PC-9 (cell line): ENCODE results near the gene LMNB1. TPM values are rescaled to one million over a fixed set of nuclear protein-coding genes. Genes with fewer than 3 reads are reported as not detected.
"Not testable (repeated sequence)": the region's sequence is repeated elsewhere in the genome, so short reads cannot be mapped to it uniquely, and the experiment has no call there.

Source experiments
- BruUV-seq: library from RNA; stranded (reverse); fragments of 400-500 nt; replicated peaks from 2 replicates; lab custom pipeline; 2021; lab: Mats Ljungman, UMichigan
- CTCF ChIA-PET: fragments of 300-600 bp; sonication (Branson Sonifier 250); formaldehyde crosslinking; loops from one replicate; lab custom pipeline; 2022; ENCODE audit warnings: antibody characterized with exemption; lab: Charles Lee
- POLR2A ChIA-PET: fragments of 300-600 bp; sonication (Branson Sonifier 250); formaldehyde crosslinking; loops from one replicate; lab custom pipeline; 2022; ENCODE audit warnings: antibody characterized with exemption; ENCODE audit not compliant: unreplicated experiment; lab: Charles Lee
- DNase-seq, 2 experiments: peaks; one replicate each; pipeline versions ENCODE4 v3.0.0 to v3.0.0-alpha.2; 2015 to 2022; ENCODE audit warnings: mixed read lengths in 1 of 2
- H2AFZ ChIP-seq: fragments of 200-600 bp; sonication (generic); 2 replicates; pipeline ENCODE4 v1.8.1; 2017; ENCODE audit warnings: antibody characterized with exemption
- H3F3A ChIP-seq: fragments of 200-600 bp; sonication (generic); 2 replicates; pipeline ENCODE4 v1.8.1; 2017; ENCODE audit warnings: antibody characterized with exemption, mild to moderate bottlenecking, low read depth; ENCODE audit not compliant: insufficient read depth
- H3K27ac ChIP-seq: fragments of 200-600 bp; sonication (generic); 2 replicates; pipeline ENCODE4 v1.6.1; 2016; ENCODE audit warnings: mixed run types
- H3K27me3 ChIP-seq: fragments of 200-600 bp; sonication (generic); 2 replicates; pipeline ENCODE4 v1.6.1; 2016; ENCODE audit warnings: low read depth, mixed run types; ENCODE audit not compliant: insufficient read depth
- H3K36me3 ChIP-seq: fragments of 200-600 bp; sonication (generic); 2 replicates; pipeline ENCODE4 v1.6.1; 2016; ENCODE audit warnings: low read depth, mixed run types
- H3K4me1 ChIP-seq: fragments of 200-600 bp; sonication (generic); replicated peaks from 2 replicates; pipeline ENCODE4 v1.6.1; 2016; ENCODE audit warnings: mixed run types; ENCODE audit not compliant: insufficient read depth
- H3K4me2 ChIP-seq: fragments of 200-600 bp; sonication (generic); 2 replicates; pipeline ENCODE4 v1.6.1; 2017; ENCODE audit warnings: mixed run types
- H3K4me3 ChIP-seq: fragments of 200-600 bp; sonication (generic); 2 replicates; pipeline ENCODE4 v1.6.1; 2016; ENCODE audit warnings: mixed run types
- H3K79me2 ChIP-seq: fragments of 200-600 bp; sonication (generic); 2 replicates; pipeline ENCODE4 v1.6.1; 2017; ENCODE audit warnings: low read depth, mixed run types
- H3K9me2 ChIP-seq: fragments of 200-600 bp; sonication (generic); 2 replicates; pipeline ENCODE4 v1.8.1; 2017; ENCODE audit warnings: mild to moderate bottlenecking; ENCODE audit not compliant: insufficient read depth
- H3K9me3 ChIP-seq: fragments of 200-600 bp; sonication (generic); 2 replicates; pipeline ENCODE4 v1.8.1; 2016; ENCODE audit warnings: low read depth; ENCODE audit not compliant: insufficient read depth
- H4K20me1 ChIP-seq: fragments of 200-600 bp; sonication (generic); 2 replicates; pipeline ENCODE4 v1.8.1; 2017; ENCODE audit not compliant: insufficient read depth
- EZH2 ChIP-seq: fragments of 200-600 bp; sonication (generic); IDR thresholded peaks from 2 replicates; pipeline ENCODE4 v1.8.0; 2017; ENCODE audit warnings: antibody characterized with exemption, low read depth
- intact Hi-C: fragments of 100-400 bp; cut with micrococcal nuclease; formaldehyde crosslinking; loops from one replicate; pipeline ENCODE4 v1.10.0; 2022; ENCODE audit not compliant: unreplicated experiment
- total RNA-seq: library from RNA; stranded (reverse); gene quantifications from 2 replicates; pipeline ENCODE4 v1.2.3, GENCODE V29; 2021
- TF ChIP-seq, protein P1 (sequence below): fragments of 200-600 bp; sonication (generic); conservative IDR thresholded peaks from 2 replicates; pipeline ENCODE4 v1.6.1; 2017; ENCODE audit warnings: mixed run types, antibody characterized with exemption, mild to moderate bottlenecking, moderate library complexity

Gene LMNB1
- total RNA-seq, 1 experiment from 2014 or later, result 117 TPM

DNA sequence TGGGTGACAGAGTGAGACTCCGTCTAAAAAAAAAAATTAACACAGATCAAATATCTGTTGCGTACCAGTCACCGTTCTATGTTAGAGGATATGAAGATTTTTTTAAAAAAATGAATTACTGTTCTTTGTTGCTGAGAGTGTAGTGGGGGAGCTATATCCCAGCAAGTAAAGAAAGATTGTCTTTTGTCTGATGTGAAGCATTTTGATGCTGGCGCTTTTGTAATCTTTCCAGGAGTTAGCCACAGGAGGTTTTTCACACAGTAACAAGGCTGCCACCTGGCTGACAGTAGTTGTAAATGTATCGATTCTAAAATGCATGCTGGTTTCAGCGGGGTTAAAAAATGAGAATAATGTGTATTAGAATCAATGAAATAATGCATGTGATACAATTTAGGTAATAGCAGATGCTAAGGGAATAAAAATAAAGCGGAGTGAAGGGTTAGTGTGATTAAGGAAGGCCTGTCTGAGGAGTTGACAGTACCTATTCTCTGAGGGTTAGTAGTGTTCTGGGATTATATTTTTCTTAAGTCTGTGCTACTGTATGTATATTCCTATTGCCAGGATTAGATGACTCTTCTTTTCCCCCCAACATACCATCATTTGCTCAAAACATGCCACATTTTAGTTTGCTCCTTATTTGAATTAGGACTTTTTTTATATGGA lies 3.4 kb downstream of the LMNB1 start:
- H3K4me2 ChIP-seq, result no peak overlapping the region
- no peaks in the 10 kb centered on the region for H3K9me3 ChIP-seq
- peaks cover 76% of the 10 kb centered on the region for H3K79me2 ChIP-seq
- peak in 1 of 2 experiments; percentile 41 for DNase-seq
- 0 out of 2 replicates have a peak, but pooled peaks cover 6% of the 10 kb centered on the region for H3K36me3 ChIP-seq
- no peak for TF ChIP-seq EZH2
- TF ChIP-seq, protein P1, sequence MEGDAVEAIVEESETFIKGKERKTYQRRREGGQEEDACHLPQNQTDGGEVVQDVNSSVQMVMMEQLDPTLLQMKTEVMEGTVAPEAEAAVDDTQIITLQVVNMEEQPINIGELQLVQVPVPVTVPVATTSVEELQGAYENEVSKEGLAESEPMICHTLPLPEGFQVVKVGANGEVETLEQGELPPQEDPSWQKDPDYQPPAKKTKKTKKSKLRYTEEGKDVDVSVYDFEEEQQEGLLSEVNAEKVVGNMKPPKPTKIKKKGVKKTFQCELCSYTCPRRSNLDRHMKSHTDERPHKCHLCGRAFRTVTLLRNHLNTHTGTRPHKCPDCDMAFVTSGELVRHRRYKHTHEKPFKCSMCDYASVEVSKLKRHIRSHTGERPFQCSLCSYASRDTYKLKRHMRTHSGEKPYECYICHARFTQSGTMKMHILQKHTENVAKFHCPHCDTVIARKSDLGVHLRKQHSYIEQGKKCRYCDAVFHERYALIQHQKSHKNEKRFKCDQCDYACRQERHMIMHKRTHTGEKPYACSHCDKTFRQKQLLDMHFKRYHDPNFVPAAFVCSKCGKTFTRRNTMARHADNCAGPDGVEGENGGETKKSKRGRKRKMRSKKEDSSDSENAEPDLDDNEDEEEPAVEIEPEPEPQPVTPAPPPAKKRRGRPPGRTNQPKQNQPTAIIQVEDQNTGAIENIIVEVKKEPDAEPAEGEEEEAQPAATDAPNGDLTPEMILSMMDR, result peak; percentile 78
- POLR2A ChIA-PET, result interaction anchor here (0.6 kb wide), 3 partner anchors 30 to 482 kb away, joined by 4 to 8 read pairs (median 8); no protein-coding TSS in a partner anchor
- H3K9me2 ChIP-seq, result no peaks in the 10 kb centered on the region
- CTCF ChIA-PET, result interaction anchor here (0.6 kb wide), 1 partner anchor 241 kb away, joined by 4 read pairs; no protein-coding TSS in a partner anchor
- H3F3A ChIP-seq, result peaks cover 18% of the 10 kb centered on the region
- H2AFZ ChIP-seq, result no peak overlapping the region
- intact Hi-C loops, result loop anchor here (1.0 kb wide), 1 partner anchor 104 kb away; no protein-coding TSS in a partner anchor
- H3K4me1 ChIP-seq, result peaks cover 21% of the 10 kb centered on the region
- BruUV-seq, result no TSS peak
- H3K27me3 ChIP-seq, result no peaks in the 10 kb centered on the region
- H4K20me1 ChIP-seq, result peaks cover 4% of the 10 kb centered on the region; the same call in 1 of the 2 replicates
- H3K4me3 ChIP-seq, result no peak overlapping the region
- H3K27ac ChIP-seq, result no peak overlapping the region

- H3K4me2 ChIP-seq, H3K4me3 ChIP-seq, H2AFZ ChIP-seq, POLR2A ChIA-PET, H3K9me3 ChIP-seq, H4K20me1 ChIP-seq, H3K4me1 ChIP-seq, CTCF ChIA-PET, intact Hi-C loops, H3K27ac ChIP-seq, BruUV-seq, H3K36me3 ChIP-seq, H3F3A ChIP-seq, DNase-seq, H3K27me3 ChIP-seq, H3K9me2 ChIP-seq: not testable (repeated sequence)
- H3K79me2 ChIP-seq, result peaks cover 97% of the 10 kb centered on the region
Observed at GRCh38 chr5:126788409-126788808, 11.5 kb downstream of the LMNB1 start.

- Histone ChIP-seq H4K20me1 (no peaks in the 10 kb centered on the region), H3K36me3 (no peaks in the 10 kb centered on the region), H3K4me3 (no peak overlapping the region), H3K9me2 (no peaks in the 10 kb centered on the region), H3K9me3 (no peaks in the 10 kb centered on the region), H2AFZ (no peak overlapping the region), H3K79me2 (peaks cover 98% of the 10 kb centered on the region), H3K4me2 (no peak overlapping the region), H3K4me1 (no peaks in the 10 kb centered on the region), H3F3A (no peaks in the 10 kb centered on the region), H3K27ac (no peak overlapping the region), H3K27me3 (no peaks in the 10 kb centered on the region)
- no peak for DNase-seq
- POLR2A ChIA-PET, result no interaction called here
- TF ChIP-seq, protein P1, result no peak
- no peak for TF ChIP-seq EZH2
- CTCF ChIA-PET, result no interaction called here
- intact Hi-C loops, result no loop called here
- BruUV-seq, result no TSS peak
Observed at GRCh38 chr5:126793097-126793496, 16.2 kb downstream of the LMNB1 start.

DNA sequence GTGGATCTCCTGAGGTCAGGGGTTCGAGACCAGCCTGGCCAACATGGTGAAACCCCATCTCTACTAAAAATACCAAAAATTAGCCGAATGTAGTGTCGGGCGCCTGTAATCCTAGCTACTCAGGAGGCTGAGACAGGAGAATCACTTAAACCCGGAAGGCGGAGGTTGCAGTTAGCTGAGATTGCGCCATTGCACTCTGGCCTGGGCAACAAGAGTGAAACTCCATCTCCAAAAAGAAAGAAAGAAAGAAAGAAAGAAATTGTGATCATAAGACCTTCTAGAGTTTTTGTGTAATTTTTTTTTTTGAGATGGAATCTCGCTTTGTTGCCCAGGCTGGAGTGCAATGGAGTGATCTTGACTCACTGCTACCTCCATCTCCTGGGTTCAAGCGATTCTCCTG lies 16.7 kb downstream of the LMNB1 start:
- CTCF ChIA-PET, result not testable (repeated sequence)

More for the DNA sequence above, 16.7 kb downstream of the LMNB1 start:
- H3K9me2 ChIP-seq, H3K4me3 ChIP-seq, H3K36me3 ChIP-seq, H3F3A ChIP-seq, H4K20me1 ChIP-seq, H3K9me3 ChIP-seq, intact Hi-C loops, H3K4me1 ChIP-seq, H3K4me2 ChIP-seq, H3K27me3 ChIP-seq, POLR2A ChIA-PET, DNase-seq, BruUV-seq, H2AFZ ChIP-seq, H3K27ac ChIP-seq: not testable (repeated sequence)
- H3K79me2 ChIP-seq, result peaks cover 98% of the 10 kb centered on the region
